ENCODE data around the gene FARSA. TPM values are rescaled to one million over a fixed set of nuclear protein-coding genes. Genes with fewer than 3 reads are reported as not detected.
A peak's percentile ranks its signal among the peaks of the same experiment; 100 is the strongest.
"Not testable (repeated sequence)": the region's sequence is repeated elsewhere in the genome, so short reads cannot be mapped to it uniquely, and the experiment has no call there.

The FARSA gene
- total RNA-seq, 1 donor from 2014 or later, result 38.5 TPM

DNA sequence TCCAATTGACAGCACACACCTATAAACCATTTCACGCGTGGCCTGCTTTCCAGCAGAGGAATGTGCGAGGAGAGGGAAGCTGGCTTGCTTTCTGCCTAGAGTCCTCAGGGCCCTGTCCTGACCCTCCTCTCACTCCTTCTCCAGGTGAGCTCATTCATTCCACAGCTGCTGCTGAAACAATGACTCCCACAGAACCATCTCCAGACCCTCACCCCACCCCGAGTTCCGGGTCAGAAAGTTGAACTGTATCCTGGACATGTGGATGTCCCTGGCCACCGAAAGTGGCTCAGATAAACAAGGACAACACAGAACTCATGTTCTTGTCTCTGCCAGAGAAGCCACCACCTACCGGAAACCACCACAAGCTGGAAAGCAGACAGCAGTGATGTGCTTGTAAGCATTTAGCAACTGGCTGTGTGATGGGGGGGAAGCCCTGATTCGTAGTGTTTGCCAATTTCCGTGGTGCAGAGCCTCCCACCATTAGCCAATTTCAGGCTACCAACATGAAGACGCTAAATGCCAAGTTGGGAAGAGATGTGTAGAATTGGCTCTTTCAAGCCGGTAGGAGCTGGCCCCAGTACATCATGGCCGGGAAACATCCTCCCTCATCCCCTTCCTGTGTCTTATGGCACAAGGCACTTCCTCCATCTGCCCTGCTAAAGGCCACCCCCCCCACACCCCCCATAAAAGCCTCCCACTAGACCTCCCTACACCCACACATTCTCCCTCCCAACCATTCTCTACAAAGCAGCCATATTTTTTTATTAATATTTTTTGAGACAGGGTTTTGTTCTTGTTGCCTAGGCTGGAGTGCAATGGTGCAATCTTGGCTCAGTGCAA lies 19.4 kb downstream of the FARSA start:
- peak; percentile 17 for ATAC-seq
- DNase-seq, result no peak
- intact Hi-C loops (cut with micrococcal nuclease), result no loop called here

DNA sequence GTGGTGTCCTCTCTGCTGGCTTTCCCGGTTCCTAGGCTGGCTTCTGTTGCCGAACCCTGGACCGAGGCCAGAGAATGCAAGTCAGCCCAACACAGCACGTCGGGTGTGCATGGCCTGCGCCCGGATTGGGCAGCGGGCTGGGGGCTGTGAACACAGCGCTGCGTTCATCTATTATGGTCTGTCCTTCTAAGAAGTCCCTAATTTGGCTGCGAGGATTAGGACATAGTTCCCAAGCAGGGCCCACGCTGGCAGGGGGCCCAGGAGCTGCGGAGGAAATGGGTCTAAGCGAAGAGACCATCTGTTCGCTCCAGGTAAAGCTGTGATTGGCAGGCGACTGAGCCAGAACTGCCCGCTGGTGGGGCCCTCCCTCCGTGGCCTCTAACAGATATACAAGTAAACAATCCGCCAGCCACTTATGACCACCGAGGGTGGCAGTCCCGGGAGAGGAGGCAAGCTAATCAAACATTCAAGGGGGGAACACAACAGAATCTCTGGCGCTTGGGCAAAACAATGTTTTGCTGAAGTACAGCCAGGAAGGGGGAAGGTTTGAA lies 20.4 kb downstream of the FARSA start:
- intact Hi-C loops (cut with micrococcal nuclease), result no loop called here
- DNase-seq, result peak; percentile 86
- peak; percentile 86 for ATAC-seq

- ATAC-seq, result no peak
- intact Hi-C loops (cut with micrococcal nuclease), result no loop called here
These were observed 20.9 kb downstream of the FARSA start for GRCh38 chr19:12912571-12912970.

GRCh38 chr19:12907166-12907565 lies 26.3 kb downstream of the FARSA start:
- intact Hi-C loops (cut with micrococcal nuclease), result no loop called here
- no peak for ATAC-seq
- no peak for DNase-seq

More at GRCh38 chr19:12912571-12912970, 20.9 kb downstream of the FARSA start:
- no peak for DNase-seq

DNA sequence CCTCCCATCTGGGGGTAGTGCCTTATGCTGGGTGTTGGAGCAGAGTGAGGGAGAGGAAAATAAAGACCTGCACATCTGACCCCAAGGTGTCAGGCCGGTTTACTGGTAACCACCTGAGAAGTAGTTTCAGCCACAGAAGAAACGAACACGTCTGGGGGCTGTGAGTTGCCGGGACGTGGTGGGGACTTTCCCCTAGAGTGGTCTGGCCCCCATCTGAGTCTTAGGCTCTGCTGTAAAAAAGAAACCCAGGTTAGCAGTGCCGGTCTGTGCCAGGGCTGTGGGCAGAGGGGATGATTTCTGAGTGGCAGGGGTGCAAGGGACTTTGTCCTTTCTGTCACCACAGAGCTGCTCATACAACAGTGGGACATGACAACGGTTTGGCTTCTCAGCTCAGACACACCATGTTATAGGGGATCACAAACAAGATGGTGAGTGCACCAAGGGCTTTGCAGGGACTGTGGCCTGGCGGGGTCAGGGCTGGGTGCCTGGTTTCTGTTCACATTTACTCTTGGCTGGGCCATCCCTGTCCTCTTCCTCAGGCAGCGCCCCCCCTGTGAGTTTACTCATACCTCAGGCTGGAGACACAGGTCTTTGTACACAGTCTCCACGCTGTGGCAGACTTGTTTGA lies 33.5 kb downstream of the FARSA start:
- DNase-seq, result no peak
- ATAC-seq, result no peak
- intact Hi-C loops (cut with micrococcal nuclease), result no loop called here

DNA sequence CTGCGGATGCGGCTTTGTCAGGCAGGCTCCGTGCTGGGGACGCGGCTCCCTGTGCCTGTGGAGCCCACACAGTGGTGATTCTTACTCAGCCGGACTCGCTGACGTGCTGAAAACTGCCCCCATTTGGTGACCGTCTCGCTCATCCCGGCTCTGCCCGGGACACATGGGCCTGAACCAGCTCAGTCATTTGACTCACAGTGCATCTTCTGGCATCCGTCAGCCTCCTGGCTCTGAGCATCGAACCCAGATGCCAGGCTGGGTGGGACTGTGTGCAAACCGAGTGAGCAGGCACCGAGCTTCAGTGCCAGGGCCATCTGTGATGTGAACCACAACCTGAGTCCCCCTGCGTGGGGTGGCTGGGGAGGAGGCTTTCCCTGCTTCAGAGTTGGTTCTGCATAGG lies 37.1 kb downstream of the FARSA start:
- intact Hi-C loops (cut with micrococcal nuclease), result no loop called here
- ATAC-seq (no peak), DNase-seq (no peak)

DNA sequence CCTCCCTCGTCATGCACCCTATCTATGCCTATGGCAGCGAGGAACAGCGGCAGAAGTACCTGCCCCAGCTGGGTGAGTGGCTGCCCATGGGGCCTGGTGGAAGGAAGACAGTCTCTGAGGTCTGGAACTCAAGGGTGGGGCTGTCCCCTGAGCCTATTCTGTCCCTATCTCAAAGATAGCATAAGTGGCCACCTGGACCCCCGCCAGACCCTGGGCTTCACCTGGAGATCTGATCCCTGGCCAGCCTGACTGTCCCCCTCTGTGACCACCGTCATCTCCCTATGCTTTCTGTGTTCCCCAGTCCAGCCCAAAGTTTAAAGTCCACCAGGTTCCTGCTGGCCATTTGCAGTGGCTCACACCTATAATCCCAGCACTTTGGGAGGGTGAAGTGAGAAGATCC lies 39.9 kb downstream of the FARSA start:
- ATAC-seq (no peak), DNase-seq (no peak)
- intact Hi-C loops (cut with micrococcal nuclease), result no loop called here

- intact Hi-C loops (cut with micrococcal nuclease), result no loop called here
- no peak for ATAC-seq
These were observed 41.9 kb downstream of the FARSA start for GRCh38 chr19:12891553-12892021.

GRCh38 chr19:12890787-12891552 lies 42.5 kb downstream of the FARSA start, which contains the start of gene GCDH:
TSS of gene GCDH (plus strand) at chr19:12891160. CDS start at chr19:12891305, 145 bp downstream.
- peak; percentile 99 for ATAC-seq
- intact Hi-C loops (cut with micrococcal nuclease), result no loop called here

More at GRCh38 chr19:12891553-12892021, 41.9 kb downstream of the FARSA start:
- DNase-seq, result no peak

DNA sequence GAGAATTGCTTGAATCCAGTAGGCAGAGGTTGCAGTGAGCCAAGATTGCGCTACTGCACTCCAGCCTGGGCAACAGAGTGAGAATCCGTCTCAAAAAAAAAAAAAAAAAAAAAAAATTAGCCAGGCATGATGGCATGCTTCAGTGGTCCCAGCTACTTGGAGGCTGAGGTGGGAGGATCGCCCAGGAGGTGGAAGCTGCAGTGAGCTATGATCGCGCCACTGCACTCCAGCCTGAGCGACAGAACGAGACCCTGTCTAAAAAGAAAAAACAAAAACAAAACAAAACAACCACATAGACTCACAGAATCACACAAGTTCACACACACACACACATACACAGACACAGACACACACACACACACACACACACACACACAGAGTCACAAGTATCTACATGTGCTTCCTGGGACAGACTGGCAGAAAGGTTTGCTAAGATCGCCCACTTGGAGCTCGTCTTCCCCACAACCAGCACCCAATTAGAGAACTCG lies 43.2 kb downstream of the FARSA start:
- DNase-seq; ATAC-seq; intact Hi-C loops (cut with micrococcal nuclease): not testable (repeated sequence)

More at GRCh38 chr19:12890787-12891552, 42.5 kb downstream of the FARSA start, which contains the start of gene GCDH:
- DNase-seq, result peak; percentile 95

- DNase-seq, result no peak
- no peak for ATAC-seq
- intact Hi-C loops (cut with micrococcal nuclease), result no loop called here
These were observed 45.4 kb downstream of the FARSA start for GRCh38 chr19:12888006-12888603.

DNA sequence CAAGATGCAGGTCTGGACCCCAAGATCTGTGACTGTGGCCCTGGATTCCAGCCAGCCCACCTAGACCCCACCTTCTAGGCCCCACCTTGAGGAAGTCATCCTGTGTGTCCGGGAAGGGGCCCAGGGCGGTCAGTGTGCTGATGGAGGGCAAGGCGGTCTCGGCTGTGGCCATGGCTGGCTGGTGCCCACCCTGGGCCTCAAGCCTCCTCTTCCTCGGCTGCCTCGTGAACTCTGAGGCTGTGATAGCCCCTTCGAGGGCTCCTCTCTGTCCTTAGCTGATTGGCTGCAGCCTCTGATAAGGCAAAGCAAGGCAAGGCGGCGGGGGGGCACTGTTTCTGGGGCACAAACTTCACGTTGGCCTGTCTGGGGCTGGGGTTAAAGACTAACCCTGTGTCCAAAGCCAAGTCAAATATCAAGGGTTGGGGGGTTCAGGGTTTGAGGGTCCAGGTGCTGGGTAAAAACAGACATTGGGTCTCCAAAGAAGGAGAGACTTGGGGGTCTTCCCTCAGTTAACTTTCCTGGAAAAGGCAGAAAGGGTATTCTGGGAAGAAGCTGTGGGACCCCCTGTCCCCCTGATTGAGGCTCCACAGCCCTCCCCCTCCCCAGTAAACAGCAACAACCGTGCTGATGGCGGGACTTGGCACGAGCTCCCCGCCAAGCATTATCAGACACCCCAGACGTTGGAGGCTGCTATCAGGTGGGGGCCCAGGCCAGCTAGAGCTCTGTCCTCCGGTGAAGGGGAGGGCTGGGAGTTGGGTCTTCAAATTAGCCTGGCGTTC lies 46.4 kb downstream of the FARSA start, which contains the start of gene KLF1:
Gene KLF1, minus strand, starts transcription at position 233 of the 779 bp plus-strand sequence. Its CDS starts 61 bp downstream, at position 172.
- intact Hi-C loops (cut with micrococcal nuclease), result no loop called here
- no peak for ATAC-seq
- no peak for DNase-seq

DNA sequence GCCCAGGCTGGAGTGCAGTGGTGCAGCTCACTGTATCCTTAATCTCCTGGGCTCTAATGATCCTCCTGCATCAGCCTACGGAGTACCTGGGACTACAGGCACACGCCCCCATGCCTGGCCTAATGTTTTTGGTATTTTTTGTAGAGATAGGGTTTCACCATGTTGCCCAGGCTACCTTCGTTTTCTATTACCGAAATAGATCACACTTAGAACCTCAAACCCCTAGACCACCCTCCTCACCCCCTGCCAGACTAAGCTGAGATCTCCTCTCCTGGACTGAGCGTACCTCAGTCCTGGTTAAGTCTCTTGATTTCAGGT lies 46.9 kb downstream of the FARSA start:
- DNase-seq (no peak), ATAC-seq (no peak)
- intact Hi-C loops (cut with micrococcal nuclease), result no loop called here

DNA sequence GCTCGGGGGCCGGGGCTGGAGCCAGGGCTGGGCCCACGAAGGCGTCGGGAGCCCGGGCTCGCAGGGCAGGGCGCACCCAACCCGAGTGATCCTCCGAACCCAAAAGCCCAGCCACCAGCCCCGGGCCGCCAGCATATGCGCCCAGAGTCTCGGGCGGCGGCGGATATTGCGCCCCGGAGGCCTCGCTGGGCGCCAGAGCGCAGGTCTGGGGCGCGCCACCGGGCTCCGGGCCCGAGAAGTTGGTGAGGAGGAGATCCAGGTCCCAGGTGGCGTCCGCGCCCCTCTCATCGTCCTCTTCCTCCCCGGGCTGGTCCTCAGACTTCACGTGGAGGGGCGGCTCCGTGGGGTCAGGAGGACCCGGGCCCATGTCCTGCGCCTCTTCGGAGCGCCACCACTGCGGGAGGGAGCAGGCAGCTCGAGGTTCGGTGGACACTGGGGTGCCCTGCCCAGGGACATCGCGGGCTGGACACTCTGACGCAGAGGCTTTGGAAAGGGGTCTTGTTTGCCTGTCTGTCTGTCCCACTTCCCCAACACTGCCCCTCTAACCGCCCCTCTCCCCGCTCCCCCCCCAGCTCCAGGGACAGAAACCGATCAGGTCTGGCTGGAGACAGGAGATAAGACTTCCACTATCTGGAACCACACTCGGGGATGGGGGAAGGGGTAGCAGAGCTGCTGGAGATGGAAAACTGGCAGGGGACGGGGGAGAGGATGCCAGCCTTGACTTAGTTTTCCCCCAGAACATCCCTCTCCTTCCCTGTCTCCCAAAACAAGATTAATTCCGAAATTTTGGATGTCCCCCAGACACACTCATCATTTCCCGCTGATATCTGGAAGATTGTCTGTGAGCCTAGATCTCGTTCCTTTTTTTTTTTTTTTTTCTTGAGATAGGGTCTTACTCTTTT lies 47.5 kb downstream of the FARSA start:
- intact Hi-C loops (cut with micrococcal nuclease), result no loop called here
- no peak for ATAC-seq
- no peak for DNase-seq

DNA sequence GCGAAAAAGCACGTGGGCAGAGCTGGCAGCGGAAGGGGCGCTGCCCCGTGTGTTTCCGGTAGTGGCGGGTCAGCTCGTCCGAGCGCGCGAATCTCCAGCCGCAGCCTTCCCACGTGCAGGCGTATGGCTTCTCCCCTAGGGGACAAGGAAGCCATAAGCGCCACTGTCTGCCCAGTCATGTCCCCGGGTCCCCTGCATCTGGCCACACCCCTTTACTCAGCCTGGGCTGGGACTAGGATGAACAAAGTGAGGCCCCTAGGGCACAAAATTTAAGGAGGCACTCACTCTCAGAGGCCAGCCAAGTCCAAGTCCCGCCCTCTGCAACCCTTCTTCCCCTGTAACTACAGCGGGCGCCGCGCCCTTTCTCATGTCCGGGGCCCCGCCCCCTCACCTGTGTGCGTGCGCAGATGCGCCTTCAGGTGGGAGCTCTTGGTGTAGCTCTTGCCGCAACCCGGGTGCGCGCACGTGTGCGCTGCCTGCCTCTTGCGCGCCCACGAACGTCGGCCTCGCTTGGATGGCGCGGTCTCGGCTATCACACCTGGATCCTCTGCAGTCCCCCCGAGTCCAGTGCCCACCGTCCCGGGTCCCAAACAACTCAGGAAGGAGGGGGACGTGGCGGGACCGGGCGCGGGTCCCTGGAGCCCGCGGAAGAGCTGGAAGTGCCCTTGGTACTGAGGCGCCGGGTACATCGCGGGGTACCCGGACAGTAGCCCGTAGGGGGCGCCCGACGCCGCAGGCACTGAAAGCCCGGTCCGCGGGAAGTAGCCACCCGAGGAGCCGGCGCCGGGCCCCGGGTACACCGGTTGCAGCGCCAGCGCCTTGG lies 48.4 kb downstream of the FARSA start:
- intact Hi-C loops (cut with micrococcal nuclease), result no loop called here
- ATAC-seq, result peak; percentile 25
- peak; percentile 85 for DNase-seq

DNA sequence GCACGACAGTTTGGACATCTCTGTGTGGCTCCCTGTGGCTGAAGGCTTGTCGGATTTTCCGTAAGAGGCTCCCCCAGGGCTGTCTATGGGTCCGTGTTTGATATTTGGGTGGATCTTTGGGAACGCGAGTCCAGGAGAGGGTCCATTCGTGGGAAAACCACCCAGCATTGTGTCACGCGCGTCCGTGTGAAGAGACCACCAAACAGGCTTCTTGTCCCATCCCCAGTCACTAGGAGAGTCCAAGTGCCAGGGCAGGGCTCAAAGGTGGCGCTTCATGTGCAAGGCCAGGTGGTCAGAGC lies 48.9 kb downstream of the FARSA start:
- ATAC-seq (no peak), DNase-seq (no peak)
- intact Hi-C loops (cut with micrococcal nuclease), result no loop called here

Data from left ventricle myocardium superior (tissue), 1 donor.